ENCODE results near the gene HEBP2.
A peak's percentile ranks its signal among the peaks of the same experiment; 100 is the strongest.
"Not testable (repeated sequence)": the region's sequence is repeated elsewhere in the genome, so short reads cannot be mapped to it uniquely, and the experiment has no call there.

HEBP2 gene

GRCh38 chr6:138403801-138404665, at the start of gene HEBP2:
Gene HEBP2, plus strand, starts transcription at chr6:138404223. Its CDS starts 273 bp downstream, at chr6:138404496.
- DNase-seq (ENCODE audit: low read depth), result peak; percentile 24

- DNase-seq (ENCODE audit: low read depth), result no peak
These were observed 46.1 kb upstream of the HEBP2 start for GRCh38 chr6:138357928-138358327.

- not testable (repeated sequence) for DNase-seq (ENCODE audit: low read depth)
These were observed 35.3 kb upstream of the HEBP2 start for GRCh38 chr6:138368684-138369083.

- DNase-seq (ENCODE audit: low read depth), result no peak
These were observed 33.2 kb upstream of the HEBP2 start for GRCh38 chr6:138370631-138371451.

GRCh38 chr6:138371452-138371711, 32.6 kb upstream of the HEBP2 start:
- DNase-seq (ENCODE audit: low read depth), result no peak

GRCh38 chr6:138371720-138372119, 32.3 kb upstream of the HEBP2 start:
- peak; percentile 37 for DNase-seq (ENCODE audit: low read depth)

- DNase-seq (ENCODE audit: low read depth), result peak; percentile 31
These were observed 31.1 kb upstream of the HEBP2 start for GRCh38 chr6:138372711-138373463.

- DNase-seq (ENCODE audit: low read depth), result no peak
These were observed 29.8 kb upstream of the HEBP2 start for GRCh38 chr6:138374230-138374629.

GRCh38 chr6:138374815-138375214, 29.2 kb upstream of the HEBP2 start:
- DNase-seq (ENCODE audit: low read depth), result no peak

GRCh38 chr6:138377042-138377441, 27.0 kb upstream of the HEBP2 start:
- no peak for DNase-seq (ENCODE audit: low read depth)

- DNase-seq (ENCODE audit: low read depth), result no peak
These were observed 26.2 kb upstream of the HEBP2 start, which contains the start of gene SMIM28 for GRCh38 chr6:138377844-138378243. Gene SMIM28, plus strand, starts transcription at chr6:138377905. Its CDS starts 168 bp downstream, at chr6:138378073.

GRCh38 chr6:138378463-138378862, 25.6 kb upstream of the HEBP2 start:
- no peak for DNase-seq (ENCODE audit: low read depth)

- DNase-seq (ENCODE audit: low read depth), result no peak
These were observed 21.3 kb upstream of the HEBP2 start for GRCh38 chr6:138382498-138383265.

GRCh38 chr6:138383776-138384175, 20.2 kb upstream of the HEBP2 start:
- no peak for DNase-seq (ENCODE audit: low read depth)

- no peak for DNase-seq (ENCODE audit: low read depth)
These were observed 17.1 kb upstream of the HEBP2 start for GRCh38 chr6:138386897-138387296.

- no peak for DNase-seq (ENCODE audit: low read depth)
These were observed 16.2 kb upstream of the HEBP2 start for GRCh38 chr6:138387577-138388368.

- DNase-seq (ENCODE audit: low read depth), result no peak
These were observed 14.5 kb upstream of the HEBP2 start for GRCh38 chr6:138389551-138389950.

- no peak for DNase-seq (ENCODE audit: low read depth)
These were observed 9.9 kb upstream of the HEBP2 start for GRCh38 chr6:138393871-138394783.

- DNase-seq (ENCODE audit: low read depth), result no peak
These were observed 7.3 kb upstream of the HEBP2 start for GRCh38 chr6:138396709-138397108.
